ENCODE results near the gene ZNF385B.

GRCh38 chr2:179787601-179788000, 73.8 kb downstream of the ZNF385B start:
- no peak for TF ChIP-seq CTCF (IDR thresholded peaks at IDR 0.05)
- TF ChIP-seq POLR2A (IDR thresholded peaks at IDR 0.05): no peak
- TF ChIP-seq POLR2AphosphoS5 (IDR thresholded peaks at IDR 0.05): no peak
- TF ChIP-seq EP300 (IDR thresholded peaks at IDR 0.05): no peak
